Osteoblast (primary cell): ENCODE results near the gene AOPEP. TPM values are rescaled to one million over a fixed set of nuclear protein-coding genes. Genes with fewer than 3 reads are reported as not detected.
A peak's percentile ranks its signal among the peaks of the same experiment; 100 is the strongest.

Experiments used
- DNase-seq: peaks from one replicate; pipeline ENCODE4 v3.0.0; 2011; ENCODE audit warnings: low spot score, mixed read lengths; ENCODE audit not compliant: insufficient read length; ENCODE audit errors: missing footprints
- H2AFZ ChIP-seq: 2 replicates; pipeline ENCODE4 v1.6.0; 2011; ENCODE audit warnings: mild to moderate bottlenecking, low read length
- H3K27ac ChIP-seq: 2 replicates; pipeline ENCODE4 v1.5.1; 2011; ENCODE audit warnings: mild to moderate bottlenecking, low read depth, low read length, moderate library complexity
- H3K27me3 ChIP-seq: 2 replicates; pipeline ENCODE4 v1.6.0; 2012; ENCODE audit warnings: mild to moderate bottlenecking, control low read depth, inconsistent platforms, low read length, moderate library complexity; ENCODE audit not compliant: insufficient read depth
- H3K36me3 ChIP-seq: 2 replicates; pipeline ENCODE4 v1.5.1; 2011; ENCODE audit warnings: mild to moderate bottlenecking, low read length, control low read depth, moderate library complexity; ENCODE audit not compliant: insufficient read depth
- H3K4me1 ChIP-seq: 2 replicates; pipeline ENCODE4 v1.5.1; 2011; ENCODE audit warnings: mild to moderate bottlenecking, low read length, control low read depth, moderate library complexity; ENCODE audit not compliant: insufficient read depth
- H3K4me2 ChIP-seq: 2 replicates; pipeline ENCODE4 v1.6.0; 2011; ENCODE audit warnings: mild to moderate bottlenecking, low read length; ENCODE audit not compliant: insufficient read depth
- H3K4me3 ChIP-seq: fragments of 200-600 bp; sonication (generic); 3 replicates; pipeline ENCODE4 v1.5.1; 2012; ENCODE audit warnings: mild to moderate bottlenecking, low read length, inconsistent platforms; ENCODE audit not compliant: insufficient read depth
- H3K79me2 ChIP-seq: 2 replicates; pipeline ENCODE4 v1.6.0; 2012; ENCODE audit warnings: mild to moderate bottlenecking, low read length, control low read depth, inconsistent platforms; ENCODE audit not compliant: insufficient read depth
- H3K9me3 ChIP-seq: 2 replicates; pipeline ENCODE4 v1.5.1; 2011; ENCODE audit warnings: low read depth, low read length, control low read depth
- H4K20me1 ChIP-seq: 2 replicates; pipeline ENCODE4 v1.6.0; 2012; ENCODE audit warnings: mild to moderate bottlenecking, low read length, control low read depth; ENCODE audit not compliant: insufficient read depth
- total RNA-seq: library from RNA; depleted of rRNA; stranded (reverse); fragments of >200 nt; gene quantifications from 2 replicates; pipeline ENCODE4 v1.2.3, GENCODE V29; 2012
- TF ChIP-seq, protein P1 (sequence below): IDR thresholded peaks from 2 replicates; pipeline ENCODE4 v1.5.1; 2011; ENCODE audit warnings: mild to moderate bottlenecking, low read depth, low read length, moderate library complexity; ENCODE audit errors: extremely low read depth

Gene AOPEP
- total RNA-seq, 1 donor: 131 TPM

DNA sequence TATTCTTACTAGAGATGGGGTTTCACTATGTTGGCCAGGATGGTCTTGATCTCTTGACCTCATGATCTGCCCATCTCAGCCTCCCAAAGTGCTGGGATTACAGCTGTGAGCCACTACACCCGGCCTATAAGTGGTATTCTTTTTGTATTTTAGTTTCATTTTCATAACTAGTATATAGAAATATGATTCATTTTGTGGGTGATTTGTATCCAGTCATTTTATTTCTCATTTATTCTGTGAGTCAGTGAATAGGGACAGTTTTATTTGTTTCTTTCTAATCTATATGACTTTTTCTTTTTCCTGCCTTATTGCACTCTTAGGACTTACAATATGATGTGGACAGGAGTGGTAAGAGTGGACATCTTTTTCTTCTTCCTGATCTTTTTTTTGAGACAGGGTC lies 112.9 kb downstream of the AOPEP start:
- Histone ChIP-seq H3K4me1 (no peaks in the 10 kb centered on the region), H3K27me3 (no peaks in the 10 kb centered on the region), H3K9me3 (no peaks in the 10 kb centered on the region)

DNA sequence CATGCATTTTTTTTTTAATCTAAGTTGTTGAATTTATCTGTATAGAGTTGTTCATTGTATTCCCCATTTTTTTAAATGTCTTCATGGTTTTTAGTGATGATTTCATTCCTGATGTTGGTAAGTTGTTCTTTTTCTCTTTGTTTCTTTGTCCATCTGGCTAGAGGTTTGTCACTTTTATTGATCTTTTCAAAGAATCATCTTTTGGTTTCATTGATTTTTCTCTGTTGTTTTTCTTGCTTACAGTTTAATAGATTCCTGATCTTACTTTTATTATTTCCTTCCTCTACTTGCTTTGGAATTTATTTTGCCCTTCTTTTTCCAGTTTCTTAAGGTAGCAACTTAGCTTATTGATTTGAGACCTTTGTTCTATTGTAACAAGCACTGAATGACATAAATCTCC lies 114.2 kb downstream of the AOPEP start:
- Histone ChIP-seq H3K4me1 (no peaks in the 10 kb centered on the region), H3K36me3 (no peaks in the 10 kb centered on the region), H3K27me3 (no peaks in the 10 kb centered on the region), H3K4me3 (no peak overlapping the region), H3K27ac (no peak overlapping the region), H3K4me2 (no peak overlapping the region), H4K20me1 (no peaks in the 10 kb centered on the region), H2AFZ (no peak overlapping the region), H3K9me3 (no peaks in the 10 kb centered on the region), H3K79me2 (peaks cover 5% of the 10 kb centered on the region)
- no peak for DNase-seq
- TF ChIP-seq, protein P1, sequence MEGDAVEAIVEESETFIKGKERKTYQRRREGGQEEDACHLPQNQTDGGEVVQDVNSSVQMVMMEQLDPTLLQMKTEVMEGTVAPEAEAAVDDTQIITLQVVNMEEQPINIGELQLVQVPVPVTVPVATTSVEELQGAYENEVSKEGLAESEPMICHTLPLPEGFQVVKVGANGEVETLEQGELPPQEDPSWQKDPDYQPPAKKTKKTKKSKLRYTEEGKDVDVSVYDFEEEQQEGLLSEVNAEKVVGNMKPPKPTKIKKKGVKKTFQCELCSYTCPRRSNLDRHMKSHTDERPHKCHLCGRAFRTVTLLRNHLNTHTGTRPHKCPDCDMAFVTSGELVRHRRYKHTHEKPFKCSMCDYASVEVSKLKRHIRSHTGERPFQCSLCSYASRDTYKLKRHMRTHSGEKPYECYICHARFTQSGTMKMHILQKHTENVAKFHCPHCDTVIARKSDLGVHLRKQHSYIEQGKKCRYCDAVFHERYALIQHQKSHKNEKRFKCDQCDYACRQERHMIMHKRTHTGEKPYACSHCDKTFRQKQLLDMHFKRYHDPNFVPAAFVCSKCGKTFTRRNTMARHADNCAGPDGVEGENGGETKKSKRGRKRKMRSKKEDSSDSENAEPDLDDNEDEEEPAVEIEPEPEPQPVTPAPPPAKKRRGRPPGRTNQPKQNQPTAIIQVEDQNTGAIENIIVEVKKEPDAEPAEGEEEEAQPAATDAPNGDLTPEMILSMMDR: no peak

More for the DNA sequence above, 112.9 kb downstream of the AOPEP start:
- TF ChIP-seq, protein P1: no peak
- Histone ChIP-seq H3K4me2 (peak overlapping the region; percentile 55), H3K4me3 (no peak overlapping the region), H4K20me1 (no peaks in the 10 kb centered on the region), H3K36me3 (no peaks in the 10 kb centered on the region), H2AFZ (no peak overlapping the region), H3K79me2 (peaks cover 2% of the 10 kb centered on the region), H3K27ac (no peak overlapping the region)
- no peak for DNase-seq

DNA sequence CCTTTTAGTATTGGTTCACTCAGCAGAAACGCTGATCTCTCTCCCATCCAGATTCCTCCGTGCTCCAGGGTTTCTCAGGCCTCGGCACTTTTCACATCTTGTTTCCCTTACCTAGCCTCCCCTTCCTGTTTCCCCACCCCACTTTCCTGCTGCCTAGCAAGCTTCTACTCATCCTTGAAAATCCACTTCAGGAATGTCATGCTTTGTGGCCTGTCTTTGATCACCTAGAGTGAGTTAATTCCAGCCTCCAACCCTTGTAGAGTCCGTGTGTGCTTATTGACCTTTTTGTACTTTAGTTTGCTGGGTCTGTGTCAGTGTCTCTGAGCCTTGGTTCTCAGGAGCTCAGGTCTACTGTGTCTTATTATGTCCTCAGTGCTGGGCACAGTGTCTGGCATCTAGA lies 116.6 kb downstream of the AOPEP start:
- Histone ChIP-seq H3K27ac (no peak overlapping the region), H3K4me3 (no peak overlapping the region), H3K27me3 (no peaks in the 10 kb centered on the region), H4K20me1 (no peaks in the 10 kb centered on the region), H3K4me1 (peaks cover 10% of the 10 kb centered on the region), H2AFZ (no peak overlapping the region), H3K9me3 (no peaks in the 10 kb centered on the region), H3K4me2 (no peak overlapping the region), H3K36me3 (no peaks in the 10 kb centered on the region), H3K79me2 (peaks cover 11% of the 10 kb centered on the region)
- TF ChIP-seq, protein P1: no peak
- DNase-seq: no peak

DNA sequence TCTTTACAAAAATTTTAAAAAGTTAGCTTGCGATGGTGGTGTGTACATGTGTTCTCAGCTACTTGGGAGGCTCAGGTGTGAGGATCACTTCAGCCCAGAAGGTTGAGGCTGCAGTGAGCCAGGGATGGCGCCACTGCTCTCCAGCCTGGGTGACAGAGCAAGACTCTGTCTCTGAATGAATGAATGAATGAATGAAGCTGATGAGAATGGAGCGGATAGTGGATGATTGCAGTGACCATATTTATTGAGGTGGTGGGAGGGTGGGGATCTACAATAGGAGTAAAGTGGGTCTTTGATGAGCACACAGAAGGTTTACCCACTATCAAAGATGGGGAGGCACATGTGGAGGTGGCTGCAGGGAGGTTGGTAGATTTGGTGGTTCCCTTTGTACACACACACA lies 120.2 kb downstream of the AOPEP start:
- Histone ChIP-seq H2AFZ (no peak overlapping the region), H3K4me3 (no peak overlapping the region), H4K20me1 (no peaks in the 10 kb centered on the region), H3K27ac (peak overlapping the region; percentile 71), H3K27me3 (no peaks in the 10 kb centered on the region), H3K4me2 (no peak overlapping the region), H3K9me3 (no peaks in the 10 kb centered on the region), H3K79me2 (peaks cover 9% of the 10 kb centered on the region), H3K36me3 (no peaks in the 10 kb centered on the region), H3K4me1 (peaks cover 10% of the 10 kb centered on the region)
- no peak for DNase-seq
- TF ChIP-seq, protein P1: no peak
